Endothelial cell of umbilical vein (primary cell): ENCODE measurements around the gene CCDC88B. TPM values are rescaled to one million over a fixed set of nuclear protein-coding genes. Genes with fewer than 3 reads are reported as not detected.
"Not testable (repeated sequence)": the region's sequence is repeated elsewhere in the genome, so short reads cannot be mapped to it uniquely, and the experiment has no call there.

Source experiments
- BruUV-seq: library from RNA; stranded (reverse); fragments of 400-500 nt; replicated peaks from 2 replicates; lab custom pipeline; 2021; lab: Mats Ljungman, UMichigan
- CTCF ChIA-PET: fragments of 300-600, 350-600 bp; sonication (Branson Sonifier 250); formaldehyde crosslinking; loops from one replicate; lab custom pipeline; 2021; ENCODE audit warnings: antibody characterized with exemption, inconsistent platforms; lab: Charles Lee
- POLR2A ChIA-PET: fragments of 300-600, 350-600 bp; sonication (Branson Sonifier 250); formaldehyde crosslinking; loops from one replicate; lab custom pipeline; 2021; ENCODE audit warnings: antibody characterized with exemption, inconsistent platforms; lab: Charles Lee
- DNase-seq: peaks from one replicate; pipeline ENCODE4 v3.0.0-alpha.2; 2011; ENCODE audit warnings: low read depth, low spot score
- FAIRE-seq: peaks from 2 replicates; lab custom pipeline; 2011; peaks lifted over from hg19 to GRCh38; lab: Jason Lieb, UNC
- H2AFZ ChIP-seq: 2 replicates; pipeline ENCODE4 v1.6.0; 2012; ENCODE audit warnings: low read depth, low read length, control low read depth, inconsistent platforms
- H3K27ac ChIP-seq: 2 replicates; pipeline ENCODE4 v1.5.1; 2011; ENCODE audit warnings: low read depth, mild to moderate bottlenecking, control low read depth, low read length, moderate library complexity; ENCODE audit not compliant: insufficient read depth
- H3K27me3 ChIP-seq, 2 experiments: 2 replicates each; pipeline versions ENCODE4 v1.6.0 to v1.6.1; 2011; ENCODE audit warnings: low read length in 2 of 2, mixed read lengths in 1 of 2; ENCODE audit not compliant: control insufficient read depth in 2 of 2, insufficient read depth in 2 of 2
- H3K36me3 ChIP-seq, 2 experiments: 2 replicates in 1 of 2; 3 replicates in 1 of 2; pipeline ENCODE4 v1.5.1; 2011; ENCODE audit warnings: low read length in 2 of 2, mild to moderate bottlenecking in 1 of 2, moderate library complexity in 1 of 2; ENCODE audit not compliant: control insufficient read depth in 2 of 2, insufficient read depth in 2 of 2; ENCODE audit errors: extremely low read depth in 1 of 2
- H3K4me1 ChIP-seq: 3 replicates; pipeline ENCODE4 v1.5.1; 2011; ENCODE audit warnings: mild to moderate bottlenecking, low read length; ENCODE audit not compliant: control insufficient read depth, insufficient read depth; ENCODE audit errors: extremely low read depth
- H3K4me2 ChIP-seq: 2 replicates; pipeline ENCODE4 v1.6.1; 2011; ENCODE audit warnings: low read length, control low read depth, mixed read lengths; ENCODE audit not compliant: insufficient read depth
- H3K4me3 ChIP-seq, 3 experiments: fragments of 200-600 bp in 1 of 3; sonication (generic), shearing (Covaris generic) in 1 of 3; replicated peaks in 1 of 3; 2 replicates each; pipeline ENCODE4 v1.5.1; 2011 to 2016; ENCODE audit warnings: control low read depth in 3 of 3, low read length in 3 of 3, mild to moderate bottlenecking in 2 of 3, inconsistent platforms in 1 of 3, low read depth in 1 of 3, moderate library complexity in 1 of 3; ENCODE audit not compliant: insufficient read depth in 1 of 3
- H3K79me2 ChIP-seq: 2 replicates; pipeline ENCODE4 v1.6.0; 2012; ENCODE audit warnings: low read length, inconsistent platforms; ENCODE audit not compliant: control insufficient read depth, insufficient read depth
- H3K9ac ChIP-seq: replicated peaks from 2 replicates; pipeline ENCODE3; 2011; ENCODE audit warnings: low read length, control low read depth; ENCODE audit not compliant: insufficient read depth; ENCODE audit errors: extremely low read depth
- H3K9me1 ChIP-seq: replicated peaks from 3 replicates; pipeline ENCODE4 v1.6.0; 2011; ENCODE audit warnings: mild to moderate bottlenecking, low read length; ENCODE audit not compliant: control insufficient read depth, insufficient read depth; ENCODE audit errors: extremely low read depth
- H3K9me3 ChIP-seq: replicated peaks from 2 replicates; pipeline ENCODE4 v1.5.1; 2012; ENCODE audit warnings: low read length, inconsistent platforms; ENCODE audit not compliant: control insufficient read depth, insufficient read depth
- H4K20me1 ChIP-seq: replicated peaks from 2 replicates; pipeline ENCODE3; 2011; ENCODE audit warnings: mild to moderate bottlenecking, low read length; ENCODE audit not compliant: control insufficient read depth, insufficient read depth; ENCODE audit errors: extremely low read depth
- MAX ChIP-seq: IDR thresholded peaks from 2 replicates; pipeline ENCODE4 v1.6.1; 2011; ENCODE audit not compliant: insufficient read depth, insufficient read length
- dilution Hi-C: fragments of 300-500 bp; cut with MboI; formaldehyde crosslinking; loops from one replicate; pipeline ENCODE4 v1.15.0; 2019; ENCODE audit warnings: low sequenced_read_pairs; ENCODE audit not compliant: extremely low pct_ligation_motif_present
- intact Hi-C: fragments of 100-400 bp; cut with micrococcal nuclease; formaldehyde crosslinking; loops from one replicate; pipeline ENCODE4 v1.10.0; 2022
- polyA plus RNA-seq, 4 experiments: library from polyadenylated mRNA; depleted of rRNA in 3 of 4; stranded (reverse) in 3 of 4; unstranded in 1 of 4; fragments of >200 nt; gene quantifications; 2 replicates each; pipeline versions ENCODE4 v1.2.1 to v1.2.3, GENCODE V29; 2011 to 2012; ENCODE audit warnings: missing spikeins in 1 of 4
- total RNA-seq: library from RNA; stranded (reverse); gene quantifications from 2 replicates; pipeline ENCODE4 v1.2.3, GENCODE V29; 2021

Gene CCDC88B
- total and polyA plus RNA-seq, 2 donors (not counting 3 experiments of a cell fraction or from before 2014, with no cell fraction given): 1.8 to 2.7 TPM

GRCh38 chr11:64314805-64315561 lies 25.0 kb upstream of the CCDC88B start:
- dilution Hi-C loops (no loop called here), intact Hi-C loops (no loop called here)
- no peak overlapping the region for H2AFZ ChIP-seq
- H4K20me1 ChIP-seq: no peaks in the 10 kb centered on the region
- peaks cover 10% of the 10 kb centered on the region for H3K4me1 ChIP-seq
- H3K9me3 ChIP-seq: no peaks in the 10 kb centered on the region
- H3K9me1 ChIP-seq: no peaks in the 10 kb centered on the region
- TF ChIP-seq MAX: no peak
- BruUV-seq: no TSS peak
- H3K79me2 ChIP-seq: peaks cover 4% of the 10 kb centered on the region
- no peak overlapping the region for H3K27ac ChIP-seq
- no peaks in the 10 kb centered on the region for H3K27me3 ChIP-seq
- CTCF ChIA-PET: no interaction called here
- no peak for FAIRE-seq
- no peak overlapping the region for H3K4me2 ChIP-seq
- H3K4me3 ChIP-seq: no peak overlapping the region
- no peak for DNase-seq
- POLR2A ChIA-PET: no interaction called here
- H3K36me3 ChIP-seq: peaks cover 2 to 7% of the 10 kb centered on the region in 2 experiments
- no peak overlapping the region for H3K9ac ChIP-seq

GRCh38 chr11:64315667-64316526 lies 24.1 kb upstream of the CCDC88B start:
- DNase-seq, H2AFZ ChIP-seq, H3K9ac ChIP-seq, H3K27me3 ChIP-seq, H3K9me3 ChIP-seq, H3K36me3 ChIP-seq, H3K4me1 ChIP-seq, FAIRE-seq, H4K20me1 ChIP-seq, H3K4me3 ChIP-seq, POLR2A ChIA-PET, H3K9me1 ChIP-seq, dilution Hi-C loops, intact Hi-C loops, H3K4me2 ChIP-seq, H3K27ac ChIP-seq, BruUV-seq, H3K79me2 ChIP-seq: not testable (repeated sequence)
- CTCF ChIA-PET: interaction anchor here (1.8 to 3.6 kb wide), 3 partner anchors 17 to 45 kb away, joined by 5 to 72 read pairs (median 71); no protein-coding TSS in a partner anchor
